ENCODE measurements around the gene ZNF511.

ZNF511 gene

GRCh38 chr10:133334503-133335245 is 26.0 kb downstream of the ZNF511 start:
- no peak overlapping the region for H3K27ac ChIP-seq
- TF ChIP-seq, protein P1, sequence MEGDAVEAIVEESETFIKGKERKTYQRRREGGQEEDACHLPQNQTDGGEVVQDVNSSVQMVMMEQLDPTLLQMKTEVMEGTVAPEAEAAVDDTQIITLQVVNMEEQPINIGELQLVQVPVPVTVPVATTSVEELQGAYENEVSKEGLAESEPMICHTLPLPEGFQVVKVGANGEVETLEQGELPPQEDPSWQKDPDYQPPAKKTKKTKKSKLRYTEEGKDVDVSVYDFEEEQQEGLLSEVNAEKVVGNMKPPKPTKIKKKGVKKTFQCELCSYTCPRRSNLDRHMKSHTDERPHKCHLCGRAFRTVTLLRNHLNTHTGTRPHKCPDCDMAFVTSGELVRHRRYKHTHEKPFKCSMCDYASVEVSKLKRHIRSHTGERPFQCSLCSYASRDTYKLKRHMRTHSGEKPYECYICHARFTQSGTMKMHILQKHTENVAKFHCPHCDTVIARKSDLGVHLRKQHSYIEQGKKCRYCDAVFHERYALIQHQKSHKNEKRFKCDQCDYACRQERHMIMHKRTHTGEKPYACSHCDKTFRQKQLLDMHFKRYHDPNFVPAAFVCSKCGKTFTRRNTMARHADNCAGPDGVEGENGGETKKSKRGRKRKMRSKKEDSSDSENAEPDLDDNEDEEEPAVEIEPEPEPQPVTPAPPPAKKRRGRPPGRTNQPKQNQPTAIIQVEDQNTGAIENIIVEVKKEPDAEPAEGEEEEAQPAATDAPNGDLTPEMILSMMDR (IDR thresholded peaks at IDR 0.05), result no peak

GRCh38 chr10:133335246-133336117 is 26.8 kb downstream of the ZNF511 start:
- TF ChIP-seq ZFX (IDR thresholded peaks at IDR 0.05; ENCODE audit: borderline replicate concordance), result no peak
- TF ChIP-seq, protein P1 (IDR thresholded peaks at IDR 0.05), result no peak
- no peak overlapping the region for H3K27ac ChIP-seq

DNA sequence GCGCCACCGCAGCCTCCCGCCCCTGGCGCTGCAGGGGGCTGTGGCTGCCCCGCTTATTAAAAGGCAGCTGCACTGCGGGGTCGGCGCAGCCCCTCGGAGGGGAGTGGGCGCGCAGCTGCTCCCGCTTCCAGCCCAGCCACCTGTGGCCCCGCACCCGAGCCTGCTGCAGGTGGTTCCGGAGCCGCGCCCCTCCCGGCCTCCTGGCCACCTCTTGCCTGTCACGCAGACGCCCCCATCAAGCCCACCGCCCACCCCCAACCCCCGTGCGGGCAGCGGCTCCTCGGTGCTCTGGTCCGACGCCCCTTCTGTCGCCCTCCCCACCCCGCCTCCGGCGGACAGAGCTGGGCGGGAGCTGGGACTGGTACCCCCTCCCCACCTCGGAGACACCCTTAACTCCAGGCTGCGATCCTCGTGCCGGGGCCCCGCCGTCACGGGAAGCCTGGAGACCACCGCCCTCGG is 27.4 kb downstream of the ZNF511 start:
- TF ChIP-seq ZFX (IDR thresholded peaks at IDR 0.05; ENCODE audit: borderline replicate concordance), result no peak
- TF ChIP-seq, protein P1 (IDR thresholded peaks at IDR 0.05), result no peak
- no peak overlapping the region for H3K27ac ChIP-seq

GRCh38 chr10:133336577-133337369 is 28.1 kb downstream of the ZNF511 start, which contains the start of gene CALY:
TSS of gene CALY (minus strand) at chr10:133336896. CDS start at chr10:133328989, 7,907 bp downstream.
- no peak within 1 kb of the TSS for H3K27ac ChIP-seq
- TF ChIP-seq, protein P1 (IDR thresholded peaks at IDR 0.05), result no peak
- no peak for TF ChIP-seq ZFX (IDR thresholded peaks at IDR 0.05; ENCODE audit: borderline replicate concordance)

- no peak overlapping the region for H3K27ac ChIP-seq
- TF ChIP-seq ZFX (IDR thresholded peaks at IDR 0.05; ENCODE audit: borderline replicate concordance), result no peak
- TF ChIP-seq, protein P1 (IDR thresholded peaks at IDR 0.05), result no peak
Observed at GRCh38 chr10:133337370-133337725, 28.6 kb downstream of the ZNF511 start.

- TF ChIP-seq, protein P1 (IDR thresholded peaks at IDR 0.05), result no peak
- TF ChIP-seq ZFX (IDR thresholded peaks at IDR 0.05; ENCODE audit: borderline replicate concordance), result no peak
- no peak overlapping the region for H3K27ac ChIP-seq
Observed at GRCh38 chr10:133338080-133339071, 29.7 kb downstream of the ZNF511 start.
